A549 (cell line): ENCODE results near the gene MAMDC4. TPM values are rescaled to one million over a fixed set of nuclear protein-coding genes. Genes with fewer than 3 reads are reported as not detected.

Experiments used
- ATAC-seq, 2 experiments: fragments of 200-7000 bp in 1 of 2; fragments of >200 bp in 1 of 2; cut with Nextera tagmentation in 1 of 2; cut with Tn5 transposase in 1 of 2; 3 replicates each; pipeline versions ENCODE4 v1.8.0 to v1.9.1; 2018 to 2020; ENCODE audit warnings: mild to moderate bottlenecking in 1 of 2, moderate library complexity in 1 of 2
- CTCF ChIA-PET: fragments of 300-600 bp; sonication (Branson Sonifier 250); formaldehyde crosslinking; extraction: SDS; loops from one replicate; lab custom pipeline; 2021; ENCODE audit warnings: antibody characterized with exemption, inconsistent platforms; lab: Yijun Ruan, JAX
- POLR2A ChIA-PET: fragments of 350-600 bp; formaldehyde crosslinking; extraction: SDS; loops from one replicate; lab custom pipeline; 2021; ENCODE audit warnings: antibody characterized with exemption, inconsistent platforms; lab: Yijun Ruan, JAX
- DNase-seq, 2 experiments: peaks; one replicate each; pipeline versions ENCODE4 v3.0.0 to v3.0.0-alpha.2; 2011 to 2016; ENCODE audit warnings: low read depth in 1 of 2, low spot score in 1 of 2
- FAIRE-seq: peaks from 2 replicates; lab custom pipeline; 2011; peaks lifted over from hg19 to GRCh38; lab: Jason Lieb, UNC
- H3K27ac ChIP-seq, 2 experiments: fragments of >200 bp; sonication (Bioruptor Twin); formaldehyde crosslinking; 3 replicates each; pipeline ENCODE4 v1.5.1; 2016 to 2017
- H3K4me1 ChIP-seq: fragments of >200 bp; sonication (Bioruptor Twin); formaldehyde crosslinking; 3 replicates; pipeline ENCODE4 v1.6.1; 2016
- H3K4me2 ChIP-seq: fragments of >200 bp; sonication (Bioruptor Twin); formaldehyde crosslinking; 3 replicates; pipeline ENCODE4 v1.6.1; 2016
- H3K4me3 ChIP-seq: fragments of >200 bp; sonication (Bioruptor Twin); formaldehyde crosslinking; 3 replicates; pipeline ENCODE4 v1.5.1; 2016
- H3K9me3 ChIP-seq: fragments of >200 bp; sonication (Bioruptor Twin); formaldehyde crosslinking; 3 replicates; pipeline ENCODE4 v1.6.1; 2016
- CHD2 ChIP-seq: fragments of 150-350 bp; IDR thresholded peaks from 2 replicates; pipeline ENCODE4 v1.6.1; 2014; ENCODE audit warnings: low read length; ENCODE audit not compliant: partially characterized antibody
- FOSB ChIP-seq: fragments of 250-450 bp; sonication (Bioruptor Pico); IDR thresholded peaks from 2 replicates; pipeline ENCODE4 v1.5.0; 2020; ENCODE audit warnings: mild to moderate bottlenecking, moderate library complexity
- FOXS1 ChIP-seq: fragments of 250-450 bp; sonication (Bioruptor Pico); IDR thresholded peaks from 2 replicates; pipeline ENCODE4 v1.5.0; 2020; ENCODE audit warnings: mild to moderate bottlenecking, moderate library complexity
- GATA3 ChIP-seq: IDR thresholded peaks from 2 replicates; pipeline ENCODE4 v1.6.1; 2012; ENCODE audit warnings: borderline replicate concordance
- KDM1A ChIP-seq: fragments of 200-600 bp; sonication (generic); IDR thresholded peaks from 2 replicates; pipeline ENCODE4 v1.6.1; 2016; ENCODE audit warnings: low read depth, mild to moderate bottlenecking
- POLR2A ChIP-seq: IDR thresholded peaks from 2 replicates; pipeline ENCODE4 v1.6.1; 2012; ENCODE audit warnings: mild to moderate bottlenecking, low read length
- RAD21 ChIP-seq, 2 experiments: fragments of >200 bp in 1 of 2; sonication (Bioruptor Twin) in 1 of 2; formaldehyde crosslinking in 1 of 2; IDR thresholded peaks in 1 of 2; conservative IDR thresholded peaks in 1 of 2; 2 replicates in 1 of 2; 3 replicates in 1 of 2; pipeline ENCODE4 v1.6.1; 2012 to 2018; ENCODE audit warnings: inconsistent platforms in 1 of 2
- WGBS: methylation state at CpG from one replicate; pipeline ENCODE4 v1.1.6; 2017; ENCODE audit errors: missing lambda C conversion rate; 5-methylcytosine and 5-hydroxymethylcytosine counted together
- polyA plus RNA-seq, 4 experiments: library from polyadenylated mRNA; depleted of rRNA in 3 of 4; stranded (reverse); fragments of >200 nt; fragmentation: RNase III in 1 of 4; extraction: RNeasy Plus Mini Kit Qiagen cat#74134 plus additional on column Dnase treatment in 1 of 4; gene quantifications; 2 replicates in 3 of 4; 3 replicates in 1 of 4; pipeline ENCODE4 v1.2.3, GENCODE V29; 2011 to 2017

MAMDC4 gene
- polyA plus RNA-seq, 2 of the 4 experiments (the other 2 are of a cell fraction), result 1.3 to 7.3 TPM

DNA sequence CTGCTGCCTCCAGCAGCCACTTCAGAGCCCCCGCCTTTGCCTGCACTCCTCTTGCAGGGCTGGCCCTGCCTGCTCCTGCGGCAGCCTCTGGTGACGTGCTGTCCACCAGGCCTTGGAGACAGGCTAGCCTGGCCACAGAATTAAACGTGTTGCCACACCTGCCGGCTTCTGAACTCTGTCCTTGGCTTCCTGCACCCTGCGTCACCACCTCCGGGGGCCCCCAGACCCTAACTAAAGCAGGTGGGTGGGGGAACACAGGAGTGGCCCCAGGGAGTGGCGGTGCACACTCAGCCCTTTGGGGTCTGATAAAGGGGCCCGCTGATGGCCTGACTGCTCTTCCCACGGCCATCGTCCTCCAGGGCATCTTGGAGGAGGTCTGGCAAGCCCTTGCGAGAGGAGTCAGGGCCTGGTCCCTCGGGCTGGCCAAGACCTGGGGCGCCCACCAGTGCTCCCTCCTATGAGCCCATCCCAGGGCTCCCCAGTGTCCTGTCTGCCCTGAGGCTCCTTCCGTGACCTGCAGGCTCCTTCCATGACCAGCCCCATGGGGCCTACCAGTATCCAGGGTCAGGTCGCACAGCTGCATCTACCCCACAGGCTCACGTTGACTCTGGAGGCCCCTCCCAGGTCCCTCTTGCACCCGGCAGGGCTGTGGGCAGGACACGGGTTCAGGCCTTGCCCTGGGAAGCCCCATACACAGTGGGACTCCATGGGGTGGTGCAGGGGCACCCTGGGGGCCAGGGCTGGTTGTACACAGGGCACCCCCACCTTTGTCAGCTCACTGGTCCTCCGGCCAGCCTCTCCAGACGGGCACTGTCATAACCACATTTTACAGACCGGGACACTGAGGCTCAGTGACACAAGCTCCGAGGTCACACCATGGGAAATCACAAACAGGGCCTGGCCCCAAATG is 1.0 kb upstream of the MAMDC4 start:
- Histone ChIP-seq H3K27ac (peak overlapping the region; percentile 96 to 97; a peak in 5 of 6 replicates), H3K4me3 (no peak overlapping the region), H3K9me3 (no peaks in the 10 kb centered on the region), H3K4me2 (peak overlapping the region; percentile 86), H3K4me1 (peaks cover 40% of the 10 kb centered on the region)
- ChIA-PET CTCF (interaction anchor here (1.0 to 1.7 kb wide), 3 partner anchors 9 to 94 kb away, joined by 3 to 6 read pairs (median 6); partner anchors contain the start of genes AJM1 and C8G), POLR2A (interaction anchor here (0.6 to 1.3 kb wide), 4 partner anchors 9 to 140 kb away, joined by 3 to 6 read pairs (median 4); partner anchors contain the start of gene TMEM141)
- FAIRE-seq (no peak), DNase-seq (no peak), ATAC-seq (no peak)
- 90% methylated on average over 15 of the region's 23 CpGs for WGBS
- TF ChIP-seq POLR2A, result no peak; the same call in 1 of the 2 replicates

DNA sequence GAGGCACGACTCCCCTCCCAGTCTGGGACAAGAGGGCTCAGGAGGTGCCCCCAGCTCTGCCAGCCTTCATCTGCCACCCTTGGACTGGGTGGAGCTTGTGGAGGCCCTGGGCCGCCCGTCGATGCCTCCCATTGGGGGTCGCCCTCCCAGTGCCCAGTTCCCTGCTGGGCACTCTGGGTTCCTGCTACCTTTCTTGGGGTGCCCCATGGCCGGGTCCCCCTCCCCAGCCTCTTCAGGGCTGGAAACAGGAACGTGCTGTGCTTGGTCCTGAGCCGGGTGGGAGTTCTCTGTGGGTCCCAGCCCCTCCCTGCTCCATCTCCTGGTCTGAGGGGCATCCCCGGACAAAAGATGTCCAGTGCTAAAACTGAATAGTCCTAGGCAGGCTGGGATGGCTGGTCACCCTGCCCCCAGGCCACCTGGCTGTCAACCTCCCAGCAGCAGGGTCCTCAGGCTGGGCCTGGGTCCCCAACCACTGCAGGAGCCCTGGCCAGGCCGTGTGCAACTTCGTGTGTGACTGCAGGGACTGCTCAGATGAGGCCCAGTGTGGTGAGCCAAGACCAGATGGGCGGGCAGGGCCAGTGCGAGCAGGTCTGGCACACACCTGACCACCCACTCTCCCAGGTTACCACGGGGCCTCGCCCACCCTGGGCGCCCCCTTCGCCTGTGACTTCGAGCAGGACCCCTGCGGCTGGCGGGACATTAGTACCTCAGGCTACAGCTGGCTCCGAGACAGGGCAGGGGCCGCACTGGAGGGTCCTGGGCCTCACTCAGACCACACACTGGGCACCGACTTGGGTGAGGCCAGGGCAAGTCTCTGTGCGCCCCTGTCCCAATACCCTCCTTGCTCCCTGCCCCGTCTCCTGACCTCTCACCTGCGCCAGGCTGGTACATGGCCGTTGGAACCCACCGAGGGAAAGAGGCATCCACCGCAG is 784 bp downstream of the MAMDC4 start:
- H3K4me2 ChIP-seq, result no peak overlapping the region
- FAIRE-seq (no peak), ATAC-seq (no peak), DNase-seq (no peak)
- POLR2A ChIA-PET, result no interaction called here
- CTCF ChIA-PET, result interaction anchor here (0.7 to 2.3 kb wide), 6 partner anchors 8 to 95 kb away, joined by 3 to 8 read pairs (median 6); partner anchors contain the start of gene AJM1
- no peak overlapping the region for H3K4me3 ChIP-seq
- peak overlapping the region in 1 of 2 experiments; percentile 97; a peak in 1 of 6 replicates for H3K27ac ChIP-seq
- H3K4me1 ChIP-seq, result peaks cover 56% of the 10 kb centered on the region
- WGBS, result 89% methylated on average over 25 of the region's 29 CpGs
- no peaks in the 10 kb centered on the region for H3K9me3 ChIP-seq
- TF ChIP-seq FOSB (CRISPR knock-in tag) (no peak), GATA3 (no peak), KDM1A (no peak), RAD21 (conservative IDR thresholded peaks at IDR 0.05 in 1 of 2, IDR thresholded peaks at IDR 0.05 in 1 of 2) (no peak)

DNA sequence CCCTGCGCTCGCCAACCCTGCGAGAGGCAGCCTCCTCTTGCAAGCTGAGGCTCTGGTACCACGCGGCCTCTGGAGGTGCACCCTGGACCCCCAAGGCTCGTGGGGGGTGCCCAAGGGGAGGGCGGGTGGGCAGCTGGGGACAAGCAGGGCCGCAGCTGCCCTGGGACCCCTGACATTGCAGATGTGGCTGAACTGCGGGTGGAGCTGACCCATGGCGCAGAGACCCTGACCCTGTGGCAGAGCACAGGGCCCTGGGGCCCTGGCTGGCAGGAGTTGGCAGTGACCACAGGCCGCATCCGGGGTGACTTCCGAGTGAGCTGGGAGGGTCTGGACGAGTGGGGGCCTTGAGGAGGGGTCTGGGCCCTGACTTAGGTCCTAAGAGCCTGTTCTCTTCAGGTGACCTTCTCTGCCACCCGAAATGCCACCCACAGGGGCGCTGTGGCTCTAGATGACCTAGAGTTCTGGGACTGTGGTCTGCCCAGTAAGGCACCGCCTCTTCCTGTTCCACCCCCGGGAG is 1.5 kb downstream of the MAMDC4 start:
- CTCF ChIA-PET, result interaction anchor here (0.7 to 2.3 kb wide), 6 partner anchors 9 to 94 kb away, joined by 3 to 8 read pairs (median 4); partner anchors contain the start of gene AJM1
- ATAC-seq (no peak), FAIRE-seq (no peak), DNase-seq (no peak)
- POLR2A ChIA-PET, result interaction anchor here (0.6 kb wide), 1 partner anchor 31 kb away, joined by 3 read pairs; no protein-coding TSS in a partner anchor
- Histone ChIP-seq H3K27ac (peak overlapping the region in 1 of 2 experiments; percentile 51; a peak in 2 of 6 replicates), H3K4me2 (no peak overlapping the region), H3K4me3 (no peak overlapping the region), H3K4me1 (peaks cover 64% of the 10 kb centered on the region), H3K9me3 (no peaks in the 10 kb centered on the region)
- 88% methylated on average over 7 of the region's 18 CpGs for WGBS
- no peak for TF ChIP-seq FOXS1
- peak in 1 of 2 experiments; percentile 29; a peak in 1 of 5 replicates for TF ChIP-seq RAD21 (conservative IDR thresholded peaks at IDR 0.05 in 1 of 2, IDR thresholded peaks at IDR 0.05 in 1 of 2)

DNA sequence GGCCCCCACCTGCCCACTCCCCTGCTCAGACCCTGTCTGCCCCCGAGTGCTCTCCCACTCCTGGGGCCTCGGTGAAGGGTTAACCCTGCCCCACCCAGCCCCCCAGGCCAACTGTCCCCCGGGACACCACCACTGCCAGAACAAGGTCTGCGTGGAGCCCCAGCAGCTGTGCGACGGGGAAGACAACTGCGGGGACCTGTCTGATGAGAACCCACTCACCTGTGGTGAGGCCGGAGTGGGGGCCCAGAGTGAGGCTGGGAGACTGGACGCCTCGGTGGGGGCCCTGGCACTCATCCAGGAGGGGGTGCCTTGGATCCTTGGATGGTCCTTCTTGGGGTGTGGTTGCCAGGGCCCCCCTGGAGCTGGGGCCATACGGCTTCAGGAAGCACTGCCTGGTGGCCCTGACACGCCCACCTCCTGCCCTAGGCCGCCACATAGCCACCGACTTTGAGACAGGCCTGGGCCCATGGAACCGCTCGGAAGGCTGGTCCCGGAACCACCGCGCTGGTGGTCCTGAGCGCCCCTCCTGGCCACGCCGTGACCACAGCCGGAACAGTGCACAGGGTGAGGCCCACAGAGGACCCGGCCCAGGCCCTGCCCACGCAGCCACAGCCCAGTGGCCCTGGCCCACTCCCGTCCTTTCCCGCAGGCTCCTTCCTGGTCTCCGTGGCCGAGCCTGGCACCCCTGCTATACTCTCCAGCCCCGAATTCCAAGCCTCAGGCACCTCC is 2.1 kb downstream of the MAMDC4 start:
- H3K4me1 ChIP-seq, result peaks cover 70% of the 10 kb centered on the region
- CTCF ChIA-PET, result interaction anchor here (1.2 to 2.3 kb wide), 5 partner anchors 8 to 71 kb away, joined by 3 to 8 read pairs (median 6); partner anchors contain the start of gene AJM1
- no peak for FAIRE-seq
- no peak for DNase-seq
- H3K27ac ChIP-seq, result peak overlapping the region in 1 of 2 experiments; percentile 51; a peak in 2 of 6 replicates
- ATAC-seq, result no peak
- H3K9me3 ChIP-seq, result no peaks in the 10 kb centered on the region
- POLR2A ChIA-PET, result interaction anchor here (0.6 kb wide), 1 partner anchor 30 kb away, joined by 3 read pairs; no protein-coding TSS in a partner anchor
- no peak overlapping the region for H3K4me3 ChIP-seq
- no peak overlapping the region for H3K4me2 ChIP-seq
- 86% methylated on average over 20 of the region's 30 CpGs for WGBS
- TF ChIP-seq RAD21 (conservative IDR thresholded peaks at IDR 0.05 in 1 of 2, IDR thresholded peaks at IDR 0.05 in 1 of 2), result no peak
- TF ChIP-seq CHD2, result no peak
